ENCODE results near the gene GGA1.

GGA1 gene

GRCh38 chr22:37632174-37633088 is 23.8 kb downstream of the GGA1 start:
- FAIRE-seq: no peak

GRCh38 chr22:37633089-37633624 is 24.5 kb downstream of the GGA1 start:
- no peak for FAIRE-seq

GRCh38 chr22:37633625-37634416 is 25.2 kb downstream of the GGA1 start:
- no peak for FAIRE-seq

GRCh38 chr22:37634417-37634924 is 25.8 kb downstream of the GGA1 start:
- FAIRE-seq: no peak

GRCh38 chr22:37635157-37635556 is 26.5 kb downstream of the GGA1 start:
- no peak for FAIRE-seq

GRCh38 chr22:37636186-37636948 is 27.7 kb downstream of the GGA1 start:
- no peak for FAIRE-seq

- FAIRE-seq: no peak
These were observed 28.3 kb downstream of the GGA1 start for GRCh38 chr22:37636949-37637273.

- no peak for FAIRE-seq
These were observed 29.9 kb downstream of the GGA1 start for GRCh38 chr22:37638391-37639069.

- FAIRE-seq: no peak
These were observed 30.6 kb downstream of the GGA1 start, which contains the start of gene SH3BP1 for GRCh38 chr22:37639070-37639760. SH3BP1 (plus strand) TSS chr22:37639669; CDS start chr22:37639788, 119 bp downstream.

GRCh38 chr22:37639771-37640590 is 31.3 kb downstream of the GGA1 start:
- no peak for FAIRE-seq

GRCh38 chr22:37640591-37641560 is 32.2 kb downstream of the GGA1 start:
- no peak for FAIRE-seq

GRCh38 chr22:37641561-37641949 is 32.9 kb downstream of the GGA1 start:
- FAIRE-seq: no peak

GRCh38 chr22:37643225-37643847 is 34.7 kb downstream of the GGA1 start:
- FAIRE-seq: no peak

GRCh38 chr22:37647317-37647716 is 38.7 kb downstream of the GGA1 start:
- no peak for FAIRE-seq

- FAIRE-seq: no peak
These were observed 39.3 kb downstream of the GGA1 start for GRCh38 chr22:37647928-37648327.

GRCh38 chr22:37650463-37651136 is 42.0 kb downstream of the GGA1 start:
- no peak for FAIRE-seq

GRCh38 chr22:37654563-37655251 is 46.1 kb downstream of the GGA1 start:
- FAIRE-seq: no peak

- FAIRE-seq: no peak
These were observed 46.6 kb downstream of the GGA1 start for GRCh38 chr22:37655252-37655563.
